ENCODE data around the gene ADAM12.

GRCh38 chr10:126373972-126374371, 14.3 kb downstream of the ADAM12 start:
- no peak for TF ChIP-seq CTCF (IDR thresholded peaks at IDR 0.05)
- no peak for TF ChIP-seq POLR2A (IDR thresholded peaks at IDR 0.05)

Measured in uterus (tissue), 2 donors.